ENCODE measurements around the gene FANCC.

FANCC gene

GRCh38 chr9:95104581-95104960, 212.9 kb downstream of the FANCC start:
- DNase-seq (ENCODE audit: low read depth in 2 of 3, low spot score in 2 of 3) = no peak

DNA sequence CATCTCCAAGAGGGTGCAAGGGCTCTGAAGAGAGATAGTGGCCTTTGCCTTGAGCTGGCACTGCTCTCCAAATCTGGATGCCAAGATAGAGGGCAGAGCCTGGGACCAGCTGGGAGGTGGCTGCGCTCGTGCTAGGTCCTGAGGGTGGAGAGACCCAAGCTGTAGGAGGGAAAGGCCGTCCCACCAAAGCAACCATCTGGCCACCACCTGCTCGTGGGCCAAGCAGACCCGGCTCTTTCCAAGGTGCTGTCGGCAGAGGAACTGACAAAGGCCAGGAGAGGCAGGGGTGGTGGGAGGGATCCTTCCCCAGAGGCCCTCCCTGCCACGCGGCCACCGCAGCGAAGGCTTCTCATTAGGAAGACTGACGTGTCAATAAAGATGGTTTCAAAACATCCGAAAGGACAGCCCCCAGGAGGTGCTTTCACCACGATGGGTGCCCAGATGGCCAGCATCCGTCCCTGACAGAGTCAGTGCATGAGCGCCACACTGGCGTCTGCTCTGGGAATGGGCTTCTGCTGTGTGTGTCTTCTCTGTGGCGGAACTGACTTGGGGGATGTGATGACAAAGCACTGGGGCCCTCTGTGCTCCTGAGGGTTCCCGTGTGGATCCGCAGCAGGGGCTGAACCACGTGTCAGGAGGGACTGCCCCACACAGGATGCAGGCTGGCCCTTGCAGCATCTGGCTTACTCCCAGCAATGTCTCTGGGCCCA, 213.5 kb downstream of the FANCC start:
- DNase-seq (ENCODE audit: low read depth in 2 of 3, low spot score in 2 of 3) = no peak

DNA sequence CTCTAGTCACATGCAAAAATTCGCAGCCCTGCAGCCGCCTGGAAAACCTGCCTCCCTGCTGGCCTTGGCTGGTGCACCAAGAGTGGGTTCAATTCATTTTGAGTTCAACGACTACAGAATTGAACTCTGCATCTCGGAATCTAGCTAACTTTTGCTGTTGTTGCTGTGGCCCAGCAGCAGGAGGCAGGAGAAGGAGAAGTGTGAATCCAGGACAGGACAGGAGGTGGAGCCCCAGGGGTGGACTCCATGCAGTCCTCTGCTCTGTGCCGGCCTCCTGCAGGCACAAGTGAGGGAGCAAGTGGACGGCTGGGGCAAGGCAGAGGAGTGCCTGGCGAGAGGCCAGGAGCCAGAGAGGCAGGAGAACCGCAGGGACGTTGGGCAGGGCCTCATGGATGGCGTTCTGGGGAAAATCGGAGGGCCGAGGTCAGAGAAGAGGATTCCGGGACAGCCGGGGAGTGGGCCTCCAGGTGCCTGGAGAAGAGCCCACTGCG, 214.2 kb downstream of the FANCC start:
- no peak for DNase-seq (ENCODE audit: low read depth in 2 of 3, low spot score in 2 of 3)

DNA sequence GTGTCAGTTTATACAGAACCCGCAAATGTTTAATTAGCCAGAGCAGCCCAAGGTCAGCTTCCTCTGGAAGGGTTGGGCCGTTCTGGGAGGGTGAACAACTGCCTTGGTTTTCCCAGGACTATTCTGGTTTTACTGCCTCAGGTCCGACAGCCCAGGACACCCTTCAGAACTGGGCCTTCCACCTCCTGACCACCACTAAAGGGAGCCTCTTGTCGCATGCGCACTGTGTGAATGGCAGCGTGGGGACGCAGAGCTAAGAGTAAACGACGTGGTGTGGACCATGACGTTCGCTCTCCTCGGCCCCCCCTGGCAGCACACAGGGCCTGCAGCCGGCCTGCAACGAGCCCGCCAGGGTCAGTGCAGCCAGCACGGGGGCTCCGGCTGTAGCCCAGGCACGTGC, 214.9 kb downstream of the FANCC start:
- no peak for DNase-seq (ENCODE audit: low read depth in 2 of 3, low spot score in 2 of 3)

- no peak for DNase-seq (ENCODE audit: low read depth in 2 of 3, low spot score in 2 of 3)
Measured at GRCh38 chr9:95102001-95102433, 215.5 kb downstream of the FANCC start.

- DNase-seq (ENCODE audit: low read depth in 2 of 3, low spot score in 2 of 3) = no peak
Measured at GRCh38 chr9:95101326-95101725, 216.2 kb downstream of the FANCC start.

DNA sequence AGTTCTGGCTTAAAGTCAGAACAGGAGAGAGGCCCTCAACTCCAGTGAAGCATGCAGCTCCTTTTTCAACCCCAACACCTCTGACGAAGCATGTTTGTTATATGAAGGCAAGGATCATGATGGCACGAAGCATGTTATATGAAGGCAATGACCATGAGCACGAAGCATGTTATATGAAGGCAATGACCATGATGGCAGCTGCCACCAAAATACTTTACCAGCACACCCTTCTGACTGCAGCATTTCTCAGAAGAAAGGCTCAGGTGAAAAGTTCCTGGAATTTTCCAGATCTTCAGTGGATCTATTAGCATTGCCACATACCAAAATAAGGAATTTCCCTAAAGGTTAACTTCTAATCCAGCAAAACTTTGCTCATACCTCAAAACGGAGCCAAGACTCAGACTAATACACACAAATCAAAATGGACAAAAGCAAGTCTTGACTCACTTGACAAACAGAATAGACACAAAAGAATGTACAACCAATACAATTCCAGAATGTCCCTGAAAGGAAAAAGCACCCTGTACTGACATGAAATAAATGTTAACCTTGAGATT, 217.4 kb downstream of the FANCC start:
- DNase-seq (ENCODE audit: low read depth in 2 of 3, low spot score in 2 of 3) = no peak

DNA sequence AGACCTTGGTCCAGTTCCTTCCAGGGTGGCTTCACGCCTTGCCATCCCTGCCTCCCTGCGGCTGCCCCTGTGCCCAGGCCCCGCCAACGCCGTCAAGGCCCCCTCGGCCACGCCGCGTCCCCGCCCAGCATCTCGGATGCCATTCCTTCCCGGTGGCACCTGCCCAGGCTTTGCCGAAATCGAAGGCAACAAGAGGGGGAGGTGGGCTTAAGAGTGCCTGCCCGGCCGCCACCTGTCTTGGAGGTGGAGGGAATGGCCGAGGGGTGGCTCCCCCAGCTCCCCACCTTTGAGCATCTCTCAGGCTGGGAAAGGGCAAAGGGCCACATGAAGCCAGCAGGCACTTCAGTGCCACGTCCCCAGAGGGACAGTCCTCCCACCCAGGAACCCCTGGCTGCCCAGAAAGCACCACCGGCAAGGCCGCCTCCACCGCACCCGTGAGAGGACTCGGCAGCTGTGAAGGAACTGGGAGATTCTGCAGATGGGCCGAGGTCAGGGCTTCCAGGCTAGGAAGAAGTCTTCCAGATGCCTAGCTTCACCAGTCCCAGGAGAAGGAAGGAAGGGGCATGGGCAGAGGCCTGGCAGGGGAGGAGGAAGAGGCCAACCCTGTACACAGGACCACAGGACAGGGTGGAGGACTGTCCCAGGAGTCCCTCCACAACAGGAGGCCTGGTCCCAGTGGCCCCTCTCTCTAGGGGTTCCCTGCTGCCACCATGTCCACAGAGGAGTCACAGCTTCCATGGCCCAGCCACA, 218.0 kb downstream of the FANCC start:
- no peak for DNase-seq (ENCODE audit: low read depth in 2 of 3, low spot score in 2 of 3)

- no peak for DNase-seq (ENCODE audit: low read depth in 2 of 3, low spot score in 2 of 3)
Measured at GRCh38 chr9:95098391-95098921, 219.1 kb downstream of the FANCC start.

DNA sequence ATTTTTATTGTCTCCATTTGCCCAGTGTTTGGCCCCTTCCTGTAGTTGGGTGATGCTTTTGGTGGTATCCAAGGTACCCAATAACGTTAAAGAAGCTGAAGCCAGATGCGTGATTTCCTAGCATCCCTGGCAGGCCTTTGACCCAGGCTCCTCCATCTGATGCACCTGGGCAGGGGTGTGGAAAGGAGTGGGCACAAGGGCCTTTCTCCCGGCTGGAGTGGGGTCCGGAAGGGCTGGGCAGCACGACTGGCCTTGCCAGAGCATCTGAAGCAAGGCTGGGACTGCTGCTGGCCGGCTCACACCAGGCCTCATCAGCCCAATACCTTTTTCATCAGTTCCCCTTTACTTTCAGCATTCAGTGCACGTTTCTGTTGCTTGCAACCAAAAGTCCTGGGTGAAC, 220.2 kb downstream of the FANCC start:
- DNase-seq (ENCODE audit: low read depth in 2 of 3, low spot score in 2 of 3) = no peak

GRCh38 chr9:95096807-95097206, 220.7 kb downstream of the FANCC start:
- no peak for DNase-seq (ENCODE audit: low read depth in 2 of 3, low spot score in 2 of 3)

DNA sequence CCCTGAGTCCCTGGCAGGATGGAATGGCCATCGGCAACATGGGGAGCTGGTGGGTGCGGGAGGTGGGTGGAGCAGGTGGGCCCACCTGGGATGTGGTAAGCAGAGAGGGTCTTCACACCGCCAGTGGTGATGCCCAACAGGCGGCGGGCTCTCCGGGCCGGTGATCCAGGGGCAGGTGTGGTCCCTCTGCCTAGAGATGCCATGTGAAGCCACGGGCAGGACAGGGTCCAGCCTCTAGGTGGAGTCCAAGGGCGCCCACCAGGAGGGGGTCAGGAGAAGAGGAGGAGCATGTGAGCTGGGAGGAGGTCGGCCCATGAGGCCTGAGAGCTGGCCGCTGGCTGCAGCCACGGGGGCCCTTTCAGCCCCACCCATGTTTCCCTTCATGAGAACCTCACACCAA, 221.1 kb downstream of the FANCC start:
- no peak for DNase-seq (ENCODE audit: low read depth in 2 of 3, low spot score in 2 of 3)

DNA sequence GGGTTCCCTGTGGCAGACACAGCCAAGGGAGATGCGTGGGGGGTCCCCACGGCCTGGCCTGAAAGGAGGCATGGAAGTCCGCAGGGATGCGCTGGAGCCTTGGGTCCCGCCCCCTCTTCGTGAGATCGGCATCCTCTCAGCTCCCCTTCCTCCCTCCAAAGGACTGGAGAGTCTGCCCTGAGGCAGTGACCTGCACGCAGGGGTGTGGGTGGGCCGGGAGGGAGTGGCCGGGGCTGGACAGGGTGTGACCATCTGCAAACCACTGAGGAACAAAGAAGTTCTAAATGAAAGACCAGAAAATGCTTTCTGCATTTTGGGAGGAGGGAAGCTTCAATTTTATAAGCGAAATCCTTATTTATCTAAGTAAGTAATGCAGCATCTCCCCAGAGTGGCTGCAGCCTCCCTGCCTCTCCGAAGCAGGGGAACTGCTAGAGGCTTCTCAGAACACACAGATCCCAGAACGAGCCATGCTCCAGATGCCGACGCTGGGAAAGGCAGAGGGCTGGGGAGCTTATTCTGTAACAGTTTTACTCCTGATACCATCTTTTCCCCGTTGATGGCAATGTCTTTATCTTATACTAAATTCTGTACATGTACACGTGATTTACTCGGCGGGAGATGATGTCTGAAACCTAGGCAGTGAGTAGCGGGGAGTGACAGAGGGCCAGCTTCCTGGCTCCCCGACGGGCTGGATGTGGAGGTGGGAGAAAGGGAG, 221.7 kb downstream of the FANCC start:
- no peak for DNase-seq (ENCODE audit: low read depth in 2 of 3, low spot score in 2 of 3)

DNA sequence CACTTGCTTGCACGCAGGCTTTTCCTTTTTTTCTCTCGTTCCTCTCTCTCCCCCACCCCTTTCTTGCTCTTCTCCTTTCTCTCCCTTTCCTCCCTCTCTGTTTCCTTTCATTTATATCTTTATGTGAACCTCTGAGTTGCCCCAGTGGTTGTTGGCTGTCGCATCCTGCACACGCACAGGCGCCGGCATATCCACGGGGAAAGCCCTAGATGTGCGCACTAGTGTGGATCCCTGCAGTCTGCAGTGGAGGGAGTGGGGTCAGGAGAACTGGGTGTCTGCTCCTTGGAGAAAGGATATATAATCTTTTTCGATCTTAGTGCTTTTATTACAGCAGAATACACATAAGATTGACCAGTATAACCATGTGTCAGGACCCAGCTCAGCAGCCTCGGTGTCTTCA, 223.5 kb downstream of the FANCC start:
- no peak for DNase-seq (ENCODE audit: low read depth in 2 of 3, low spot score in 2 of 3)

DNA sequence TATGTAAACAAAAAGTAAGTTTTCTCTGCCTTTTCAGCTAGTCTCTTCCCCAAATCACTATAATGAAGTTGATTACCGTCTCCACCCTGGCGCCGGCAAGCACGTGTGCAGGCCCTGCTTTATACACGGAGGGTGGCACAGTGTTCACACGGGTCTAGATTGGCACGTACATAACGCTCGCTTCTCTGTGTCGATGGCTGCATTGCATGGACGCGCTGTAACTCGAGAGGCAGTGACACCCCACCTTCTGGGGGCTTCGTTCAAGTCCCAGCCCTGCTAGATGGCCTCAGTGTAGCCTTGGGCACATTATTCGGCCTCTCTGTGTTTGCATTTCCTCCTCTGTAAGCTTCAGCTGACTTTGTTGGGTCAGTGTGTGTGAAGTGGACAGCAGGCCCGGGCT, 223.9 kb downstream of the FANCC start:
- DNase-seq (ENCODE audit: low read depth in 2 of 3, low spot score in 2 of 3) = no peak

GRCh38 chr9:95092262-95093072, 225.0 kb downstream of the FANCC start:
- DNase-seq (ENCODE audit: low read depth in 2 of 3, low spot score in 2 of 3) = no peak

DNA sequence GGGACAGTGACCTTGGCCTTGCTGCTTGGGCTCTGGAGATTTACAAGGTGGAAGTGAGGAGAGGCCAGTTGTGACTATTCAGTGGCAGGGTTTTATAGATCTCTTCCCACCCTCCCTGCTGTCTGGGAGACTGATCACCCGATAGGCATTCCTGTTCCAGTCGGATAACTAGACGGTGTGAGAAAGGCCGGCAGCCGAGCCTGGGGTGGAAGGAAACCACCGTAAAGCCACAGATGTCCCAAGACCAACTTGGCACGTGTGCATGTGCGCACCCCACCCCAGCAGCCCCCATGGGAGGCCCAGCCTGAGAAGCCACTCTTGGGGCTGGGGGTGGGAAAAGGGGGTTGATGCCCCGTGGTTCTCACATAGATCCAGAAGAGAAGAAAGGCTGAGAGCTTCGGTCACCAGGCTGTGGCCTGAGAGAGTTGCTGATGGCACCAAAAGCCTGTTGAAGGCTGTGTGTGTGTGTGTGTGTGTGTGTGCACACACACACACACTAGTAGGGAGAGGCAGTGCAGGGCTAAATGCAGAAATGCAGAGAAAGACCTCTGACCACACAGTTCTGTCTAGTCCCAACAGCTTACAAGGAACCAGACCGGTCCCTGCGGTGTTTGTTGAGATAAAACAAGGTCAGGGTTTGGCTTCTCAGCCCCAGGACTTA, 225.8 kb downstream of the FANCC start:
- DNase-seq (ENCODE audit: low read depth in 2 of 3, low spot score in 2 of 3) = no peak

GRCh38 chr9:95090871-95091577, 226.5 kb downstream of the FANCC start:
- DNase-seq (ENCODE audit: low read depth in 2 of 3, low spot score in 2 of 3) = no peak

GRCh38 chr9:95090023-95090791, 227.3 kb downstream of the FANCC start:
- no peak for DNase-seq (ENCODE audit: low read depth in 2 of 3, low spot score in 2 of 3)
